SW480 (cell line): ENCODE data around the gene LRFN4.

Experiments used
- DNase-seq: peaks from one replicate; pipeline ENCODE4 v3.0.0-alpha.2; 2016; ENCODE audit warnings: low spot score

The LRFN4 gene

DNA sequence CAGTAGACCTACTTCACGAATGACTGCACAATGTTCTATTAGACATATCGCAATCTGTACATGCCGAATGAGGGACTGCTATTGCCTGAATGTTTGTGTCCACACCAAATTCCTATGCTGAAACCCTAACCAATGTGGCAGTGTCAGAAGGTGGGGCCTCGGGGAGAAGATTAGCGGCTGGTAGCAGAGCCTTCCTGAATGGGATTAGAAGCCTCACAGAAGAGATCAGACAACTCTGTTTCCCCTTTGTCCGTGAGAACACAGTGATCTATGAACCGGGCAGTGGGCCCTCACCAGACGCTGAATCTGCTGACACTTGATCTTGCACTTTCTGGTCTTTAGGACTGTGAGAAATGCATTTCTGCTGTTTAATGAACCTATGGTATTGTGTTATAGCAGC, 33.1 kb downstream of the LRFN4 start:
- no peak for DNase-seq

DNA sequence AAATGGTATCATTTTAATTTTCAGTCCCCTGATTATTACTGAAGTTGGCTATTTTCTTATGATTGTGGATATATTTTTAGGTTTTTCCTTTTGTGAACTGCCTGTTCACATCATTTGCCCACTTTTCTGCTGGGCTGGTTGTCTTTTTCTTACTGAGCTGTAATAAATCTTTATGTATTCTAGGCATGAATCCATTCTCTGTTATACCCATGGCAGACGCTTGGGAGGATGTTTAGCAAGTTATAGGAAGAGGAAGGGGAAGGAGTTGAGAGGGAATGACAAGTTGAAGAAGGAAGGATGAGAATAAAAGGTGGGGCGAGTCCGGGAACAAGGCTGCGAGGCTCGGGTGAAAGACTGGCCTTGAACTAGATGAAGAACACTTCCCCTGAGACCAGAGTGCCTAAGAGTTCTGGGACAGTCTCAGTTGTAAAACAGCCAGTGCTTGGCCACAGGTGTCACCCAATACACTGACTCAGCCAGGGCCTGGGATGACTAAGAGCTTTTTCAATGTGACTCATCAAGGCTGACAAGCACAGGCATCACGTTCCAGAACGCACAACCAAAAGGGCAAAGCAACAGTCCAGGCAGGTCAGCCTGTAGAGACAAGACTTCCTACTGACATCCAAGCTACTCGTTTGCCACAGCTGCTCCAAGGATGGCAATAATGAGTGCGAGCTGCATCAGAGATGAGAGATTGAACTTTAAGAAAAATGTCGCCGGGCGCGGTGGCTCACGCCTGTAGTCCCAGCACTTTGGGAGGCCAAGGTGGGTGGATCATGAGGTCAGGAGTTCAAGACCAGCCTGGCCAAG, 35.2 kb downstream of the LRFN4 start:
- peak; percentile 94 for DNase-seq

DNA sequence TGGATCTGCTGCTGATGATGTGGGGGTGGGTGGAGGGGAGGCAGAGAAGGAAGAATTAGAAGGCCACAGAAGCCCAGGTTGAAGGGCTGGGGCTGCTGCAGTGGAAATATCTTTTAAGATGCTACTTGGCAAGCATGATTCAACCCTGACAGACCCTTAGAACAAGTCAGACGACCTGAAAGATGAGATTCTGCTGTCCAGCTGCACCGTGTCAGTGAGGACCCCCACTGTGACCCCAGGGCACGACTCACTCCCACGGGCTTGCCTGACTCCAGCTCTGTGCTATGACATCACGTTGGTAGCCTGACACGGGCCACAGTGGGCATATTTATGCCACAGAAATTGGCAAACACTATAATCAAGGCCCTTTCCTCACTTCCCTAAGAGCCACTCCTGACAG, 36.0 kb downstream of the LRFN4 start:
- DNase-seq, result no peak

DNA sequence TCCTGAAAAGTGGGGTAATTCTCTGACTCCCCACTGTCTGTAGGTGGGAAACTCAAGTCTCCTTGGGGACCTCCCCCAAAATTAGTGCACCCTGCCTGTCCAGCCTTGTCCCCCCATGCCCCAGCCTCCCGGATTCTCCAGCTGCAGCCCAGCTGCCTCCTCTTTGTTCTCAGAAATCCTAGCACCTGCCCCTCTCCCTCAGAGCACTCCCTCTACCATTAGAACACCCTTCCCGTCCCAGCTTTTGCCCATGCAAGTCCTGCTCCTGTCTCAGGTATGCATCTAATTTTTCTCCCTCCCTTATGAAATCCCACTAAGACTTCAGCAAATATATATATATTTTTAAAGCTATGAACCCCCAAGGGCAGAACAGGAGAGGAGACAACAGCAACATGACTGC, 37.3 kb downstream of the LRFN4 start:
- no peak for DNase-seq

DNA sequence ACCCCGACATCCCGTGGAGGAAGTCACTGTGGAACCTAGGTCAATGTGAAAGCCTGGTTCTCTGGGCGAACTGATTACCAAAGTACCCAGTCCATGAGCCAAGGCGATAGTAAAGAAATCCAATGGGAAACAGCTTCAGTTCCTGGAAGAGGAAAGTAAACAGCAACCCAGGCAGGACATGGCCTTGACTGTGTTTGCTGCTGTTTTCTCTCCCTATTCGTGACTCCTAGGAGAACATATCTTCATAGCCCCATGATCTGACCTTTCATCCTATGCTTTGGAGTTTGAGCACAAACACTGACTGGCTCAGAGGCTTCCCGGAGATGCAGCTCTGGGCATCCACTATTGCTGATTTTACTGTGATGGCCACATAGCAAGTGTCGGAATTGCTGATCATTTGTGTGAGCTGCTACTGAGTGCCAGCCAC, 45.1 kb downstream of the LRFN4 start:
- DNase-seq, result no peak

DNA sequence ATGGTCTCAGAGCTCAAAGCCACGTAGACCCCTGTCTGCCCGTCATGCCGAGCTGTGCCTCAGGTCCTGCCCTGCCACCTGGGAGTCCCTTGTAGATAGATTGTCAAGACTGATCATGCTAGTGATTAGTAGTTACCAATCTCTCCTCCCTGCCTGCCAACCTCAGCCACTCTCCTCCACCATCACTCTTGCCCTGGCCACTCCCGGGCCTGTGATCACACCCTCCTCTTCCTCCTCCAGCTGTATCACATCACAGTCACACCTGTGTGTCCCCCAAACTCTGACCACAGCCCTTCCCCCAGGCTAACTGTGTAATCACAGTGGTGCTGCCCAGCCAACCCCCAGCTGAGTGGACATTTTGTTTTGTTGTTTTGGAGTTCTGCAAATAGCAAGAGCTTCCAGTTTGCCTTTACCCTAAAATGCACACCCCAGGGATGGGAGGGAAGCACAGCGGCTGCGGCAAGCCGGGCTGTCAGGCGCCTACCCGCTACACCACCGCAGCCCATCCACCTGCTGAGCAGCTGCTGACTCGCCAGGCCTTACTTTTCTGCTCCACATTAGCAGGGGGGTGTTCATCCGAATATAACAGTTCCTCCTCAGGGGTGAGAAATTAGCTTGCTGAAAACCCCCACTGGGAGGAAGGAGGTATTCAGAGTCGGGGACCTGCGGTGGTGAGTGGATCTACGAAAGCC, 45.8 kb downstream of the LRFN4 start:
- no peak for DNase-seq

DNA sequence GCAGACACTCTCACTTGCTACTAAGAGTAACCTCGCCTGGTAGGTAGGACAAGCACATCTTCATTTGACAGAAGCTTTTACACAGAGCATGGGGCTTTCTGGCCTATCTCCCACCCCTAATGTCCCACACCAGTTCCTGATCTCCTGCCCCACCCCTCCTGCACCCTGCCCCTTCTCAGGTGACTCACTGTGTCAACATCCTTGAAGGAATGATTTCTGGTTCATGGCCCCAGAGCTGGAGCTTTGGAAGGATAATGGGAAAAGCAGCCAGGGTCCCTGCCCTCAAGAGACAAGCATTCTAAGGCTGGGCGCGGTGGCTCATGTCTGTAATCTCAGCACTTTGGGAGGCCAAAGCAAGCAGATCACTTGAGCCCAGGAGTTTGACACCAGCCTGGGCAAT, 47.2 kb downstream of the LRFN4 start:
- DNase-seq, result no peak

DNA sequence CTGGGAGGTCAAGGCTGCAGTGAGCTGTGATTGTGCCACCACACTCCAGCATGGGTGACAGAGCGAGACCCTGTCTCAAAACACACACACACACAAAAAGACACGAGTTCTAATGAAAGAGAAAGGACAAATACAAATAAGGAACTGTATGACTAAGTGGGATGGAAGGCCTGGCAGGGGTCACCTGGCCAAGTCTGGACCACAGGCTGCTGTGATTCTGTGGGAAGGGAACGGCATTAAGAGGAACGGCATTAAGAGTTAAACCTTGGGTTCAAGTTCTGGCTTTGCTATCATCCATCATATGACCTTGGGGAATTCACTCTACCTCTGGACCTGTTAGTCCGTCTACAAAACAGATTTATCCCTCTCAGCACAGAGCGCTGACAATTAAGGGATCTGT, 47.7 kb downstream of the LRFN4 start:
- no peak for DNase-seq

DNA sequence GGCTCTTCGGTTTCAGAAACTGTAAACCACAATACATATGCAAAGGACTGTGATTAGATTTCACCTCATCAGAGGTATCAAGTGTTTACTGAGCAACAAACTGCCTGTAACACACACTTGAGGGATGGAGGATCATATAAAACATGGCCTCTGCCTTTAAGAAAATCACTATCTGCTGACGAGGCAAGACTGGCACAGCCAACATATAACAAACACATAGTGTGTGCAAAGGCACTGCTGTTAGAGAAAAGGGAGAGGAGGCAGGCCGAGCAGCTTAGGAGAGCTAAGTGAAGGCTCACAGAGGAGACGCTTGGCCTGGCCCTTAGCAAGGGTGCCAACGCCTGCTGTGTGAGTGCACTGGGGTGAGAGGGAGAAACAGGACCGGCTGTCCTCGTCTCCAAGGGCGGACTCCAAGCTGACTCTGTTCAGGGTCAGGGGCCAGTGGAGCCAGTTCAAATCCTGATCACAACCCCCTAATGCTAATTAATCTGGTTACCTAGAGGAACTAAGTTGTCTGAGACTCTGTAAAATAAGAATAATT, 48.2 kb downstream of the LRFN4 start:
- DNase-seq, result no peak

DNA sequence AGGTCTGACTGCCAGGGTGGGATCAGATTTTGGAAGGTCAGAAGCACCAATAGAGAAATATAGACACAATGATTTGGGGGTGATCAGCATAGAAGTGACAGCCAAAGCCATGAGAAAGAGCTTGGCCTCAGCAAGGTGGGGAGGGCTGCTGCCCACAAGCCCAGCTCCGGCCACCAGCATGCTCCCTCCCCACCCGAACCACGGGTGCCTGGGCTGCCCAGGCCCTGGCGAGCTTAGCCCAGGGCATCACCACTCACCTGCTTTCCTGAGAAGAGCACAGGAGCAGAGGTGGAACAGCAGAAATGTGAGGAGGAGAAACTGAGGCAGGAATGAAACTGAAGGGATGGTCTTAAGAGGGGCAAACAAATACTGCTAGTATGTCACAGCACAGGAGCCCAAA, 48.8 kb downstream of the LRFN4 start:
- no peak for DNase-seq

DNA sequence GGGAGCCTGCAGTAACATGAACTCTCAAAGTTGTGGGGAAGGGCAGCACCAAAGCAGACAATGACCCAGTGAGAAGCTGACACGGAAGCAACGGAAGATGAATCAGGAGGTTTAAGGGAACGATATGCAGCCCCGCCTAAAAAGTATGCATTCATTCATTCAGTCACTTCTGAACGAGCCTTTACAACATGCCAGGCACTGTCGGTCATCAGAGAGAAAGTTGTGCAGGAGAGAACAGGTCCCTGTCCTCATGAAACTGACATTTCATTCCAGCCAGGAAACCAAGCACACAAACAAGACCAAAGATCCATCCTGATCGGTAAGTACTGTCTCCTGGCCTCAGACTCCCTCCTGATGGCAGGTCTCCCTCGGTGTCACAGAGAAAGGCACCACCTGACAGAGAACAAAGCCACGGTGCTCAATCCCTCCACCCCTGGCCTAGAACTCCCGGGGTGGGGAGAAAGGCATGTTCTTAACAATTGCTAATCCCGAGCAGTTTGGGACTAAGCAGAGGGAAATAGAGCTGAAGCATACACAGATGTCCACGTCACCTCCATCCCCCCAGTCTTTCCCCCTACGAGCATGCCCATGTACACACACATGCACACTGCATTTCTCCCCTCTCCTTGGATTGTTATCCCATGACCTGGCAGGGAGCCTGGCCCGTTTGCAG, 49.3 kb downstream of the LRFN4 start:
- DNase-seq, result peak; percentile 66

DNA sequence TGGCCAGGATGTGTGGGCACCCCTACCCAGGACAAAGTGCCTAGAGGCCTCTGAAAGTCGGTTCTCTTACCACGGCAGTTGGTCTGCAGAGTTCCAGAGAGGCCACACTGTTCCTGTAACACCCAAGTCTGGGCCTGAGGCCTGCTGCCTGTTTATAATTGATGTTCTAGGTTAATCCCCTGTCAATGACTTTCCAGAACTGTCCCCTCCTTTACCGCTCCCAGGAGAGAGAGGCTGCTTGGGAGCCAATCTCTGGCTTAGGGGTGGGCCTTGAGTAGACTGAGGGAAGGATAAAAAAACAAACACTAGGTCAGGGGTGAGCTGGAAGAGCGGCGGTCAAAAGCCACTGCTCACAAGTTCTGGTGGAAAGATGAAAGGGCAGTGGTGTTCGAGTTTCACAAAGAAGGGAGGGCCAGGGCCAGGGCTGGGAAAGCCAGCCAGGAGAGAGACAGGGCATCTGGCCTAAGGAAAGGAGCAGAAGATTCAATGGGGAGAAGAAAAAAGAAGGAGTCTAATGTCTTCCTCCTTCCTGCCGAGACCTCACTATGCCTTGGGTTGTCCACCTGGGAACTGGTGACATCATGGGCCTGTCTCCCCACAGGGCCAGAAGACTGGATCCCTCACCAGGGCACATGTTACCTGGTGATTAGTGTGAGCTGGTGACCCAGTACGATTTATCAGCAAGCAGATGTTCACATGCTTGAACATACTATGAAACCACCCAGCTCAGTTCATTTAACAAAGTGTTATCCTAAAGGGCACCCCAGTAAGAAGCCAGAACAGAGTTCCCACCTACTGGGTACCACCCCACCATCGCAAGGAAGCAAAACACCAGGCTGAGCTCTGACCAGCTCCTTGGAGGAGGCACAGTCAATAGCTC, 51.1 kb downstream of the LRFN4 start:
- peak; percentile 53 for DNase-seq

DNA sequence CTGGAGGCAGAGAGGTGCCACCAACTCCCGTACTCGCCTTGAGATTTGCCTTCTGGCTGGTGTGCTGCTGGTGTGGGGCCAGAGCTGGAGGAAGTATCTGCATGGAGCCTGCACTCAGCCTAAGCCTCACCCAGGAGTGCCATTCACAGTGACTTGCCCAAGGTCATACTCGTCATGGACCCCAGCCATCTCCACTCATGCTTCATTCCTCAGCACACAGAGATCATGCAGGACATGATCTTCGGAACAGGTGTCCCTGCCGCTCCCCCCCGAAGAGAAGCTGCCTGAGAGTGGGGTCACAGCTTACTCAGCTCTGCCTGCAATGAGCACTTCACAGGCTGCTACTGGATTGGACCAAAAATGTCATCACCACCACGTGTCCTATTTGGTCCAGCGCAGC, 52.3 kb downstream of the LRFN4 start:
- DNase-seq, result no peak

DNA sequence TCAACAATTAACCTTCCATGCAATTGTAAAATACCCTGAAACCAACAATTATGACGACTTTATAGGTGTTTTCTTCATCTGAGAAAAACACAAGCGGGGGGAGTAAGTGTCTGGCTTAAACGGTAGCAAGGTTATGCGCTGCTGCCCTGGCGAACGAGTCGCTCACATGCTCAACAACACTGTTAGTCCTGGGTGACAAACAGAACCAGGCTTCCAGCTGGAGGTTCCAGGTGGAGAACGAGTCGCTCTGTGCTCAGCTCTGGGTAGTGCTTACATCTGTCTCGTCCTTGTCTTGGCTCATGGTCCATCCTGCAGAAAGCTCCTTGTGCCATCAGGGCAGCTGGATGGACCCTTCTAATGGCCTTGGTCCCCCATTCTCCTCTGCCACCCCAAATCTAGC, 53.2 kb downstream of the LRFN4 start:
- no peak for DNase-seq
